HepG2 (cell line): ENCODE measurements around the gene TCOF1. TPM values are rescaled to one million over a fixed set of nuclear protein-coding genes. Genes with fewer than 3 reads are reported as not detected.
A peak's percentile ranks its signal among the peaks of the same experiment; 100 is the strongest.

Experiments used
- GATA4 ChIP-seq: sonication (generic); IDR thresholded peaks from 2 replicates; pipeline ENCODE4 v1.6.1; 2016; ENCODE audit warnings: antibody characterized with exemption, low read depth, borderline replicate concordance
- GMEB2 ChIP-seq: IDR thresholded peaks from 2 replicates; pipeline ENCODE4 v1.6.1; 2016; ENCODE audit warnings: missing biosample characterization, missing genetic modification reagents, low read depth
- MAZ ChIP-seq, 2 experiments: sonication (generic) in 1 of 2; formaldehyde crosslinking in 1 of 2; IDR thresholded peaks; 2 replicates each; pipeline versions ENCODE4 v1.5.0 to v1.6.1; 2012 to 2020; ENCODE audit warnings: low read depth in 2 of 2, mild to moderate bottlenecking in 2 of 2, borderline replicate concordance in 1 of 2, improper control_type of control experiment in 1 of 2, low read length in 1 of 2, missing genetic modification reagents in 1 of 2, moderate library complexity in 1 of 2
- MEF2D ChIP-seq: sonication (generic); formaldehyde crosslinking; IDR thresholded peaks from 2 replicates; pipeline ENCODE4 v1.5.1; 2020; ENCODE audit warnings: mild to moderate bottlenecking, missing genetic modification reagents
- POGZ ChIP-seq: sonication (generic); formaldehyde crosslinking; IDR thresholded peaks from 2 replicates; pipeline ENCODE4 v1.4.0; 2020; ENCODE audit warnings: mild to moderate bottlenecking, missing genetic modification reagents
- PREB ChIP-seq: sonication (generic); formaldehyde crosslinking; IDR thresholded peaks from 2 replicates; pipeline ENCODE4 v1.4.0; 2020; ENCODE audit warnings: missing genetic modification reagents
- SKIL ChIP-seq: sonication (generic); formaldehyde crosslinking; IDR thresholded peaks from 2 replicates; pipeline ENCODE4 v1.8.0; 2022; ENCODE audit warnings: missing genetic modification reagents, mild to moderate bottlenecking, moderate library complexity, borderline replicate concordance
- SP140L ChIP-seq: sonication (generic); formaldehyde crosslinking; IDR thresholded peaks from 2 replicates; pipeline ENCODE4 v1.4.0; 2020; ENCODE audit warnings: missing genetic modification reagents, borderline replicate concordance
- SP5 ChIP-seq: IDR thresholded peaks from 2 replicates; pipeline ENCODE4 v1.6.1; 2016; ENCODE audit warnings: low read depth, borderline replicate concordance
- ZNF407 ChIP-seq: sonication (generic); formaldehyde crosslinking; IDR thresholded peaks from one replicate; pipeline ENCODE4 v1.5.1; 2020; ENCODE audit warnings: mild to moderate bottlenecking, missing genetic modification reagents; ENCODE audit errors: not compliant biosample characterization
- ZNF431 ChIP-seq: sonication (generic); formaldehyde crosslinking; IDR thresholded peaks from 2 replicates; pipeline ENCODE4 v1.9.0; 2022; ENCODE audit warnings: missing genetic modification reagents, low read depth, mild to moderate bottlenecking, borderline replicate concordance
- ZNF784 ChIP-seq: sonication (generic); formaldehyde crosslinking; IDR thresholded peaks from 2 replicates; pipeline ENCODE4 v1.5.1; 2020; ENCODE audit warnings: missing genetic modification reagents, mild to moderate bottlenecking, borderline replicate concordance
- polyA plus RNA-seq, 8 experiments: library from polyadenylated mRNA; depleted of rRNA in 3 of 8; stranded (reverse) in 7 of 8; unstranded in 1 of 8; fragments of >200 nt; fragmentation: Illumina TruSeq in 4 of 8; extraction: Trizol in 4 of 8; gene quantifications; 2 replicates each; pipeline versions ENCODE4 v1.2.1 to v1.2.3, GENCODE V29; 2011 to 2016; ENCODE audit warnings: low read depth in 4 of 8, missing spikeins in 1 of 8, mixed read lengths in 1 of 8; ENCODE audit not compliant: insufficient read depth in 1 of 8
- total RNA-seq, 5 experiments: library from RNA; depleted of rRNA; stranded (reverse); fragments of >200 nt; fragmentation: Illumina TruSeq; extraction: Trizol; gene quantifications; 2 replicates each; pipeline ENCODE4 v1.2.3, GENCODE V29; 2016; ENCODE audit warnings: low read depth in 1 of 5

The TCOF1 gene
- total and polyA plus RNA-seq, 2 of the 13 experiments (the other 11 are each of a cell fraction or from before 2014, with no cell fraction given), result 10.1 to 41.6 TPM

GRCh38 chr5:150357326-150358260 is at the start of gene TCOF1 (continued):
- TF ChIP-seq ZNF407 (CRISPR knock-in tag) (no peak), ZNF784 (CRISPR knock-in tag) (peak; percentile 84), MAZ (IDR thresholded peaks at IDR 0.05; ENCODE audit: borderline replicate concordance, low read depth, low read length) (no peak), MAZ (CRISPR knock-in tag; IDR thresholded peaks at IDR 0.05; ENCODE audit: low read depth) (no peak), PREB (CRISPR knock-in tag) (no peak), GATA4 (no peak), ZNF431 (CRISPR knock-in tag) (no peak), SP140L (CRISPR knock-in tag) (no peak), POGZ (CRISPR knock-in tag) (no peak), GMEB2 (CRISPR knock-in tag) (peak; percentile 22; the same call in 1 of the 2 replicates), SKIL (CRISPR knock-in tag) (no peak), MEF2D (CRISPR knock-in tag) (no peak), SP5 (CRISPR knock-in tag) (peak; percentile 56; the same call in 1 of the 2 replicates)
